ENCODE measurements around the gene OR2AJ1.

OR2AJ1 gene

GRCh38 chr1:247962911-247963588 is 38.4 kb downstream of the OR2AJ1 start:
- no peak for DNase-seq

- no peak for DNase-seq
These were observed 40.2 kb downstream of the OR2AJ1 start, which contains the start of gene OR2AK2 for GRCh38 chr1:247964933-247965332. OR2AK2 (plus strand) TSS chr1:247965233; CDS start chr1:247965377, 144 bp downstream.

GRCh38 chr1:247966532-247967204 is 42.0 kb downstream of the OR2AJ1 start:
- DNase-seq = no peak
